Subcutaneous abdominal adipose tissue (tissue), 5 donors: Measurements from ENCODE around the gene CLCN3.

ENCODE experiments used
- H3K27ac ChIP-seq: one replicate; pipeline ENCODE4 v1.7.0; 2013; ENCODE audit warnings: low read depth, mild to moderate bottlenecking, inconsistent platforms, low read length, moderate library complexity
- H3K27me3 ChIP-seq, 5 donors: one replicate each; pipeline ENCODE4 v1.7.0; 2013; ENCODE audit warnings: low read length in 5 of 5, inconsistent platforms in 1 of 5; ENCODE audit not compliant: control insufficient read depth in 5 of 5, insufficient read depth in 4 of 5
- H3K36me3 ChIP-seq, 5 donors: one replicate each; pipeline ENCODE4 v1.7.0; 2013; ENCODE audit warnings: low read length in 5 of 5; ENCODE audit not compliant: control insufficient read depth in 5 of 5, insufficient read depth in 5 of 5
- H3K4me1 ChIP-seq, 5 donors: one replicate each; pipeline ENCODE4 v1.7.0; 2013; ENCODE audit warnings: low read length in 5 of 5, mild to moderate bottlenecking in 3 of 5, moderate library complexity in 1 of 5; ENCODE audit not compliant: control insufficient read depth in 5 of 5, insufficient read depth in 5 of 5
- H3K4me3 ChIP-seq, 5 donors: one replicate each; pipeline ENCODE4 v1.7.0; 2013; ENCODE audit warnings: low read length in 5 of 5, low read depth in 1 of 5
- H3K9ac ChIP-seq, 5 donors: one replicate each; pipeline ENCODE4 v1.7.0; 2013; ENCODE audit warnings: low read length in 5 of 5, mild to moderate bottlenecking in 4 of 5, moderate library complexity in 3 of 5
- H3K9me3 ChIP-seq, 5 donors: one replicate each; pipeline ENCODE4 v1.7.0; 2013; ENCODE audit warnings: low read length in 5 of 5; ENCODE audit not compliant: control insufficient read depth in 5 of 5
- donor health status: healthy.
- donor health status: healthy.
- donor health status: healthy.
- donor health status: healthy.
- donor health status: healthy.

Gene CLCN3

DNA sequence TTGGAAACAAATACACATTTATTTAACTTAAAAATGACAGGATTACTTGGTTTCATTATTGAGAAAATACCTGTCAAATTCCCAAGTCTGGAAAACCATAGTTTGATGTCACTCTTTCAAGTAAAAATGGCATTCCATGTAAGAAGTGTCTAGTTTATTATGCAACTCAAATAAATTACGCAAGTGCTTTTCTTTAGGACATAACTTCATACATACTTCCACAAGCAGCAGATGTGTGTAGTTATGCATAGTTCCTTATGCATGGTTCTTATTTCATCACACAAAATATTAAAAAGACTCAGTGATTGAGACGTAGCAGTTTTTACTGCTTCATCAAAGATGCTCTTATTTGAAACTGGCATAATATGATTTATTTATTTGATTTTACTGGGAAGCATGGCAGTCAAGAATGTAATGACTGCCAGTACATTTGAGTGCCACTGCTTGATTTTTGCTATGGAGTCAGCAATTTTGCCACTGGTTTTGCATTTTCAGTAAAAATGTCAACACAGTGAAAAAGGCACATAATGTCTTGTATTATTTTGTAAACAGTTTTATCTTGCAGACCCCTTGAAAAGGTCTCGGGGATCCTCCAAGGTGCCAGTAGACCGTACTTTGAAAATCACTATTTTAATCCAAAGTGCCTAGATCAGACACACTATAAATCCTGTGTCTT lies 62.1 kb downstream of the CLCN3 start:
- Histone ChIP-seq H3K9ac (no peak overlapping the region), H3K27ac (no peak overlapping the region), H3K9me3 (no peaks in the 10 kb centered on the region), H3K36me3 (peaks cover 0 to 10% (median 4%) of the 10 kb centered on the region in 5 donors), H3K4me1 (no peaks in the 10 kb centered on the region), H3K27me3 (no peaks in the 10 kb centered on the region), H3K4me3 (no peak overlapping the region)

- Histone ChIP-seq H3K27me3 (no peaks in the 10 kb centered on the region), H3K9ac (no peak overlapping the region), H3K9me3 (no peaks in the 10 kb centered on the region), H3K4me3 (no peak overlapping the region), H3K27ac (no peak overlapping the region), H3K36me3 (peaks cover 3 to 18% (median 13%) of the 10 kb centered on the region in 5 donors), H3K4me1 (no peaks in the 10 kb centered on the region)
Observed at GRCh38 chr4:169689681-169690080, 69.3 kb downstream of the CLCN3 start.

- Histone ChIP-seq H3K36me3 (peaks cover 3 to 18% (median 13%) of the 10 kb centered on the region in 5 donors), H3K27me3 (no peaks in the 10 kb centered on the region), H3K9ac (no peak overlapping the region), H3K4me1 (no peaks in the 10 kb centered on the region), H3K27ac (no peak overlapping the region), H3K9me3 (no peaks in the 10 kb centered on the region), H3K4me3 (no peak overlapping the region)
Observed at GRCh38 chr4:169690787-169691186, 70.4 kb downstream of the CLCN3 start.

GRCh38 chr4:169698331-169698730 lies 78.0 kb downstream of the CLCN3 start:
- peaks cover 18 to 37% (median 24%) of the 10 kb centered on the region in 5 donors for H3K36me3 ChIP-seq
- no peaks in the 10 kb centered on the region for H3K9me3 ChIP-seq
- no peak overlapping the region for H3K27ac ChIP-seq
- H3K27me3 ChIP-seq: no peaks in the 10 kb centered on the region
- no peaks in the 10 kb centered on the region for H3K4me1 ChIP-seq
- no peak overlapping the region for H3K9ac ChIP-seq
- H3K4me3 ChIP-seq: no peak overlapping the region

GRCh38 chr4:169707958-169708643 lies 87.7 kb downstream of the CLCN3 start:
- no peak overlapping the region for H3K27ac ChIP-seq
- H3K4me3 ChIP-seq: no peak overlapping the region
- no peaks in the 10 kb centered on the region for H3K27me3 ChIP-seq
- no peaks in the 10 kb centered on the region for H3K9me3 ChIP-seq
- H3K36me3 ChIP-seq: peaks cover 14 to 27% (median 17%) of the 10 kb centered on the region in 5 donors
- no peaks in the 10 kb centered on the region for H3K4me1 ChIP-seq
- H3K9ac ChIP-seq: no peak overlapping the region

- Histone ChIP-seq H3K4me1 (no peaks in the 10 kb centered on the region), H3K27ac (no peak overlapping the region), H3K4me3 (no peak overlapping the region), H3K27me3 (no peaks in the 10 kb centered on the region), H3K36me3 (peaks cover 20 to 39% (median 28%) of the 10 kb centered on the region in 5 donors), H3K9ac (no peak overlapping the region), H3K9me3 (no peaks in the 10 kb centered on the region)
Observed at GRCh38 chr4:169715826-169716225, 95.4 kb downstream of the CLCN3 start.

DNA sequence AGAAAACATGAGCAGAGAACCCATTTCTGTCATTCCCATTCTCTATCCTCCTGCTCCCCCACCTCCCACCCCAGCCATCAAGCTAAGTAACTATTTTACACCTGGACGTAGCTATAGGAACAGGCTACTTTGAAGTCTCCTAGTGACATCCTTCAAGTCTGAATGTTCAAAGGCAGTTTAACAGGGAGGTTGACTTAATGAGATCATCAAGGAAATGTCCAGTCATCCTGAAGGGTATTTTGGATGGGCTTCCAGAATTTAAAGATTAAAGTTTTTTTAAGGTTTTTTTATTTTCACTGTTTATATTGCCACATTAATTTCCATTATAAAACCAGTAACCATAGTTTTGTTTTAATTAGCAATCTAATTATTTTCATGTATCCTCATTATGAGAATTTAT lies 96.3 kb downstream of the CLCN3 start:
- Histone ChIP-seq H3K27me3 (no peaks in the 10 kb centered on the region), H3K4me1 (no peaks in the 10 kb centered on the region), H3K9ac (no peak overlapping the region), H3K9me3 (no peaks in the 10 kb centered on the region), H3K36me3 (peaks cover 20 to 40% (median 28%) of the 10 kb centered on the region in 5 donors), H3K4me3 (no peak overlapping the region), H3K27ac (no peak overlapping the region)

- no peak overlapping the region for H3K4me3 ChIP-seq
- H3K4me1 ChIP-seq: no peaks in the 10 kb centered on the region
- H3K9me3 ChIP-seq: no peaks in the 10 kb centered on the region
- H3K36me3 ChIP-seq: peaks cover 9 to 21% (median 16%) of the 10 kb centered on the region in 5 donors
- no peak overlapping the region for H3K9ac ChIP-seq
- H3K27ac ChIP-seq: no peak overlapping the region
- H3K27me3 ChIP-seq: no peaks in the 10 kb centered on the region
Observed at GRCh38 chr4:169720529-169720928, 100.2 kb downstream of the CLCN3 start.

DNA sequence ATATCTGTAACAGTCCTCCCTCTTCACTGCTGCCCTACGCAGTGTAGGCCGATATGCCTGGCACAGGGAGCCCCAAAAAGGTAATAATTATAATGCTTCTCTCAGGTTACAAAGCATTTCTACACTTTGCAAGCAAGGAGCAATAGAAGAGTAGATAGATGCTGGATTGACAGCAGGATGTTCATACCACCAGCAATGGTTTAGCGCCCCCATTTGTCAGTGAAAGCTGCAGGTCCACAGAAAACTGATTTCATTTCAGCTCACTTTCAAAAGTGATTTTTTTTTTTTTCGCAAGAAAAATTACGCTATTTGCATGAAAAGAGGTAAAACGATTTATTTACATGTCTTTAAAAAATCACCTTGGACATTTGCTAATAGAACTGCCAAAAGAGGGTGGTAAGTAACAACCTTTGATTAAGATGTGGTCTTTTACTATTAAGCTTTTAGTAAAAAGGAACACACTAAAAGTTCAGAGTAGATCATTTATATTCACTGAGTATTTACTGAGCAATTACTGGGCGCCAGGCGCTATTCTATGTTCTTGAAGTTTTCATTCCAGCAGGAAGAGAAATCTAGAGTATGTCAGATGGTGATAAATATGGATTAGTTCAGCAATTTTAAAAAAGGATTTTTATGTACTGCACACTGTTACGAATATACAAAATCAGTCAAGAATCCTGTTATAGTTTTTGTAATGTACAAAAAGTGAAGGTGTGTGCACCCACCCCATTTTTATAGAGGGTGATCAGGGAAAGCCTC lies 103.0 kb downstream of the CLCN3 start:
- Histone ChIP-seq H3K27ac (no peak overlapping the region), H3K9ac (no peak overlapping the region), H3K4me3 (no peak overlapping the region), H3K4me1 (no peaks in the 10 kb centered on the region), H3K9me3 (no peaks in the 10 kb centered on the region), H3K36me3 (peaks cover 9 to 24% (median 18%) of the 10 kb centered on the region in 5 donors), H3K27me3 (no peaks in the 10 kb centered on the region)

DNA sequence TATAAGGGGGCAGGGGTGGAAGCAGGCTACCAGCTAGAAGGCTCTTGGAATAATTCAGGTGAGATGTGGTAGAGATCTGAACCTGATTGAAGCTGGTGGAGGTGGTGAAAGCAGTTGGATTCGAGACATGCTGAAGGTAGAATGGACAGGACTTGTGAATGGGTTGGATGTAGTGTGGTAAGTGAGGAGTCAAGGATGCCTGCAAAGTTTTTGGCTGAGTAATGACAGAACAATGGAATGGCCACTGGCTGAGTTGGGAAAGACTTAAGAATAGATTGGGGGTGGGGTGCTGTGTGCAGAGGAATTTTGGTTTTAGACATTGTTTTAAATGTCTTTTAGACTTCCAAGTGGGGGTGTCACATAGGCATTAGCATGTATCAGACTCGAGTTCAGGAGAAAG lies 103.9 kb downstream of the CLCN3 start:
- peaks cover 12 to 24% (median 22%) of the 10 kb centered on the region in 5 donors for H3K36me3 ChIP-seq
- H3K4me1 ChIP-seq: no peaks in the 10 kb centered on the region
- no peak overlapping the region for H3K9ac ChIP-seq
- H3K4me3 ChIP-seq: no peak overlapping the region
- H3K9me3 ChIP-seq: no peaks in the 10 kb centered on the region
- H3K27me3 ChIP-seq: no peaks in the 10 kb centered on the region
- H3K27ac ChIP-seq: no peak overlapping the region
